Kidney glomerular epithelial cell (primary cell): Measurements from ENCODE around the gene NT5DC1.
"Not testable (repeated sequence)": the region's sequence is repeated elsewhere in the genome, so short reads cannot be mapped to it uniquely, and the experiment has no call there.

ENCODE experiments used
- DNase-seq: peaks from one replicate; lab custom pipeline; 2025; lab: John Stamatoyannopoulos, UW

The NT5DC1 gene

DNA sequence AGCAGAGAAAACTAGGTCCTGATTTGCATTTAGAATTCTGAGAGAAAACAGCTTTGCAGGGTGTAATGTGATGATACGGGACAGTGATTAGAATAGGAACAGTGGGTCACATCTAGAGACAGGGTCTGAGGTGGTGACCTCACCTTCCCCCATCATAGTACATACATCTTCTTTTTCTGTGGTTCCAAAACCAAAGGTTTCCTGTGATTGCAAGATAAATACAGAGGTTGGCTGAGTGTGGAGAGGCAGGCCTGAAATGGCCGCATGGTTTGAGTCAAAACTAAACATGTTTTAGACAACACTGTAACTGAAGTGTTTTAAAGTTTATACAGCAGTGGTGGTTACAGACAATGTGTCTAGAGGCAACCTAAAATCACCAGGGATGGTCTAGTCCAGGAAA, 10.4 kb upstream of the NT5DC1 start:
- DNase-seq, result no peak

DNA sequence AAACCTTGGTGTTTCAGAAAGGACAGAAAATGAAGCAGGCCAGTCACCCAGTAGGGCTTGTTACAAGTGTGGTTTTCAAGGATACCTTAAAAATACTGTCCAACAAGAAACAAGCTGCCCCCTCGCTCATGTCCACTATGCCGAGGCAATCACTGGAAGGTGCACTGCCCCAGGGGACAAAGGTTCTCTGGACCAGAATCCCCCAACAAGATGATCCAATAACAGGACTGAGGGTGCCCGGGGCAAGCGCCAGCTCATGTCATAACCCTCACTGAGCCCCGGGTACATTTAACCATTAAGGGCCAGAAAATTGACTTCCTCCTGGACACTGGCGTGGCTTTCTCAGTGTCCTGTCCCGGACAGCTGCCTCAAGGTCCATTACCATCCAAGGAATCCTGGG, 6.6 kb upstream of the NT5DC1 start:
- DNase-seq, result no peak

DNA sequence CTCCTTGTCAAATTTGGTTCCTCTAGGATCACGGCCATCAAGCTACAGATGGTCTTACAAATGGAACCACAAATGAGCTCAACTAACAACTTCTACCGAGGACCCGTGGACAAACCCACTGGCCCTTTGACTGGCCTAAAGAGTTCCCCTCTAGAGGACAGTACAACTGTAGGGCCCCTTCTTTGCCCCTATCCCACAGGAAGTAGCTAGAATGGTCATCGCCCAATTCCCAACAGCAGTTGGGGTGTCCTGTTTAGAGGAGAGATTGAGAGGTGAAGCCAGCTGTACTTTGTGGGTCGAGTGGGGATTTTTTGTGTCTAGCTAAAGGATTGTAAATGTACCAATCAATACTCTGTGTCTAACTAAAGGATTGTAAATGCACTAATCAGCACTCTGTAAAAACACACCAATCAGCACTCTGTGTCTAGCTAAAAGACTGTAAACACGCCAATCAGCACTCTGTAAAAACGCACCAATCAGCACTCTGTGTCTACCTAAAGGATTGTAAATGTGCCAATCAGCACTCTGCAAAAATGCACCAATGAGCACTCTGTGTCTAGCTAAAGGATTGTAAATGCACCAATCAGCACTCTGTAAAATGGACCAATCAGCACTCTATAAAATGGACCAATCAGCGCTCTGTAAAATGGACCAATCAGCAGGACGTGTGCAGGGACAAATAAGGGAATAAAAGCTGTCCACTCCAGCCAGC, 4.4 kb upstream of the NT5DC1 start:
- not testable (repeated sequence) for DNase-seq

DNA sequence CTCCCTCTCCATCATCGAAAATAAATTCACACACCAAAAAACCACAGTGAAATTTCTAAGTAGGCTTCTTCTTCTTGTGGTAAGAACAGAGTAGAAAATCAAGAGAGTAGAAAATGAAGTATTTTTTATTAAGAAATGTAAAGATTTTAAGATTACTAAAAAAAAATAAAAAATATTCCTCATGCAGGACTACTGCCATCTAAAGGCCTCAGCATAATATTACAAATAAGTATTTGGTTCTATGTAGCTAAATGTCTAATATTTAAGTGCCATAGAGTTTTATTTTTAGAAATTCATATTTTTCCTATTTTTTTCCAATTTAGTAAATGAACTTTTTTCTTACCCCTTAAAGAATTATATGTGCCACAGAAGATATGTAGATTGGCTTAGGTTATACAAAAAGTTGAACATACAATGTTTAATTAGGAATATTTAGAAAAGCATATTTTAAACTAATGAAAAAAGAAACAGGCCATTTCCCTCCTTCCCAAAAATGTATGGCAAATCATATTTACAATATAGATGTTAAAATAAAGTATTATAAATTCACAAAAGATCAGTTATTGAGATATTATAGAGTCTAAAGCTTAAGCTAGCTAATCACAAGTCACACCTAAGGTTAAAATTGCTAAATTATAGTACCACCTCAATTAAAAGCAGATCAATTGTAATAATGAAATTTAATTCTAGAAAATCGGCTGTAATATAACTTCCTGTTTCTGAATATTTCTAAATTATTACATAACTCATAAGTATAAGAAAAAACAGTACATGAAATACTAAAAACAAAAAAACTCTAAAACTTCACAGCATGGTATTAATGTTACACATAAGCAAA, 3.5 kb upstream of the NT5DC1 start:
- peak; percentile 28 for DNase-seq

DNA sequence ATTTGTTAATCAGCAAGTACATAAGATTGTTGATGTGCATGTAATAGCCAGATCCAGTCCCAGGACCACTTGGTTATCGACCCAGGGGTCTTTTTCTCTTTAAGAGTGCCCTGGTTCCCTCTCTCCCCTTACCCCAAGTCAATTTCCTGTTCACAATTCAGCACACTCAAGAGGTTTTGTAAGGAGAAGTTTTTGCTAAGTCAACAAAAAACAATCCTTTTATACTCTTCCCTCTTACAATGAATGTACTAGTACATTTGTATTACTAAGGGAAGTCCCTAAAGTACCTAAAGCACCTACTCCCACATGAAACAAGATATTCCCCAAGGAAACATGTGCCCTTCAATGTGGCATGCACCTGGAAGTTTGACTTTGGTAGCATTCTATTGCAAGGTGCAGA, 1.6 kb upstream of the NT5DC1 start:
- DNase-seq, result no peak

DNA sequence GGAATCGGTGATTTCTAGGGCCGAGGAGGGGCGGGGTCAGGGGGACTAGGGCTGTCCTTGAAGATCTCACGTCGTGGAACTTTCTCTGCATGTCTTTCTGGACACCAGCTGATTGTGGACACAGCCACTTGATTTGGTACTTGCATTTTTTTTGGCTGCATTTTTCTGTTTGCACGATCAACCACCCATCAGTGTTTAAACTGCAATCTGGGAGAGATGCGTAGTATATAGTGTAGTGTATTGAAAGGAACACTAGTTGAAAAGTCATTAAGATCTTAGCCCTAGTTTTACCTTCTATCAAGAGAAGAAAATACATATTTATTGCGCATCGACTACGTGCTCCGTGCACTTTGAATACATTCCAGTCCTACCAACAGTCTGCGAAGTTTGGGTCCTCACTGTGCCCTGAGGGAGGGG, 657 bp downstream of the NT5DC1 start:
- no peak for DNase-seq

DNA sequence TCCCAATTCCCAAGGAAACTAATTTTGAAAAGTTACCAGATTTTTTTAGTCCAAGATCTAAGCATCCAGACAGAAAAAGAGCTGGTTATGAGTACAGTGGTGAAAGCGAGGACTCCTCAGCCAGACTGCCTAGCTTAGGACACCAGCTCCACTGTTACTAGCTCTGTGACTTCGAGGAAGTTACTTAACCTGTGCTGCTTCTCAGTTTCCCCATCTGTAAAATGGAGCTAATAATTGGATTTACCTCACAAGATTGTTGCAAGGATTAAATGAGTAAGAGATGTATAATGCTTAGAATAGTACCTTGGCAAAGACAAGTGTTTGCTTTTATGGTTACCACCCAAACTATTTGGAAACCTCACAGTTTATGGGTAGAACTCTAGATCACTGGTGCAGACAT, 1.1 kb downstream of the NT5DC1 start:
- no peak for DNase-seq

DNA sequence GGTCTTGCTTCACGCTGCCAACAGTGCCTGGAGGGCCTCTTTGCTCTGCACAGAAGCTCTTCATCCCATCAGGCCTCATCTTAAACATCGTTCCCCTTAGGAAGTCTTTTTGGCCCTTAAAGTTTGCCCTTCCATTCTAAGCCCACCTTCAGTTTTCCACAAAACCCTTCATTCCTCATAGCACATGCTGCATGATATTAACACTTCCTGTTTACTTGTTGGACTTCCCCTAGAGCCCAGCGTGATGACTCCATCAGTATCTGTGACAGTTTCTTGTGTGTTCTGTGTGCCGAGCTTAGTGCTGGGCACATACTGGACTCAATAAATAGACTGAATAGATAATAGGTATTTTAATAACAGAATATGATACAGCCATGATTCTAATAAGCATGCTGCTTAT, 2.2 kb downstream of the NT5DC1 start:
- no peak for DNase-seq

DNA sequence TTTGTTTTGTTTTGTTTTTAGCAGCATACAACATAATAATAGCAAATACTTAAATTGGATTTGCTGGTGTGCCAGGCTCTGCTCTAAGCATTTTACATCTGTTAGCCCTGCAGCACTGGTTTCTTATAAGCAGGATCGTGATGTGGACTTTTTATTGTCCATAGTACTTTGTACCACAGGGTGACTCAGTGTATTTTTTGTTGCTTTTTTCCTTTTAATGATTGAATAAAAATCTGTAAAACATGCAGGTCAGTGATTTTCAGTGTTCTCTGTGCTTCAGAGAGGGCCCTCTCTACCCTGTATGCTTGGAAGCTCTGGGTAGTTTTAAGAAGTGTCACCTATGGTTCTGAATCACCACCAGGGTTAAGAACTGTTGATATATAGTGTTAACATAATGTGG, 4.0 kb downstream of the NT5DC1 start:
- no peak for DNase-seq

DNA sequence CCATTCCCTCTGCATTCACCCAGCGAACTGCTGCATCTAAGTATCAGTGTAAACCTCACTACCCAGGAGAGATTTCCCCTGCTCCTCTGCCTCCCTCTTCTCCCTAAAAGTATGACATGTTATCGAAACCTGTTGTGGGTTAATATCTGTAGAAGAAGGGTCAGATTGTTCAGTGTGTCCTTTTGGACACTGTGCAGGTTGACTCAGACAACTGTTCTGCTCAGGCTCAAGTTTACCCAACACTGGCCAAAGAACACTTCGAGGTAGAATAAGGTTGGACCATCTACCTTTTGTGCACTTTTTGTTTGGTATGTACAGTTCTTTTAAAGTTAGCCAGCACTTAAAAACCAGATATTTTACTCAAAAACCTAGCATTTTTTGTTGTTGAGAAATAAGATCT, 4.6 kb downstream of the NT5DC1 start:
- no peak for DNase-seq

DNA sequence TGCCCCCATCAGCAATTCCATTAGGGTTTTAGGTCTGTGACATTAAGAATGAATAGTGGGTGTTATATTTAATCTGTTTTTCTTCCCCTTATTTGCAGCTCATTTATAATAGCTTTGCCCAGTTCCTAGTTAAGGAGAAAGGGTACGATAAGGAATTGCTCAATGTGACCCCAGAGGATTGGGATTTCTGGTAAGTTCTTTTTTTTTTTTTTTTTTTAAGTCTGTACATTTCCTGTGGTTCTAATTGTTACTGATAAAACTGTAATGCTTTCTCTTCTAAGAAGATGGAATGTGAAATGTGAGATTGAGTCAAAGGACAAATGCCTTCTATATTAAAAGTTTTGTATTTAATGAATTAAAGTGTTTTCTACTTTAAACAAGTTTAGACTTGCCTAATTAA, 5.5 kb downstream of the NT5DC1 start:
- no peak for DNase-seq

DNA sequence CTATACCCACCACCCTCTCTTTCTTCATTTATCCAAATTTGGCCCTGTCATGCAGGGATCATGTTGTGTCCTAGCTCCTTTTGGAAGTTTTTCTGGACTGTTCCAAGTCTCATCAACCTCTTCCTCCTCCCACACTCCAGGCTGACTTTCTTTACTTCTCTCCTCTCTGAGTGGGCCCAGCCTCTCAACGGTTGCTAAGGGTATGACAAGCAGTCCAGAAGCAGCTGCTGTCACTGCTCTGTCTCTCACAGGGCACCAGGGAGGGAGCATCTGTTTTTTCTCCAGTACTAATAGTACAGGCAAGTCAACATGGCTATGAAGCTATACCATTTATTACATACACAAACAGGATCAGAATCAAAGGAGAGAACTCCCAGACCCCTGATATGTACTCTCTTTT, 8.2 kb downstream of the NT5DC1 start:
- DNase-seq, result no peak

DNA sequence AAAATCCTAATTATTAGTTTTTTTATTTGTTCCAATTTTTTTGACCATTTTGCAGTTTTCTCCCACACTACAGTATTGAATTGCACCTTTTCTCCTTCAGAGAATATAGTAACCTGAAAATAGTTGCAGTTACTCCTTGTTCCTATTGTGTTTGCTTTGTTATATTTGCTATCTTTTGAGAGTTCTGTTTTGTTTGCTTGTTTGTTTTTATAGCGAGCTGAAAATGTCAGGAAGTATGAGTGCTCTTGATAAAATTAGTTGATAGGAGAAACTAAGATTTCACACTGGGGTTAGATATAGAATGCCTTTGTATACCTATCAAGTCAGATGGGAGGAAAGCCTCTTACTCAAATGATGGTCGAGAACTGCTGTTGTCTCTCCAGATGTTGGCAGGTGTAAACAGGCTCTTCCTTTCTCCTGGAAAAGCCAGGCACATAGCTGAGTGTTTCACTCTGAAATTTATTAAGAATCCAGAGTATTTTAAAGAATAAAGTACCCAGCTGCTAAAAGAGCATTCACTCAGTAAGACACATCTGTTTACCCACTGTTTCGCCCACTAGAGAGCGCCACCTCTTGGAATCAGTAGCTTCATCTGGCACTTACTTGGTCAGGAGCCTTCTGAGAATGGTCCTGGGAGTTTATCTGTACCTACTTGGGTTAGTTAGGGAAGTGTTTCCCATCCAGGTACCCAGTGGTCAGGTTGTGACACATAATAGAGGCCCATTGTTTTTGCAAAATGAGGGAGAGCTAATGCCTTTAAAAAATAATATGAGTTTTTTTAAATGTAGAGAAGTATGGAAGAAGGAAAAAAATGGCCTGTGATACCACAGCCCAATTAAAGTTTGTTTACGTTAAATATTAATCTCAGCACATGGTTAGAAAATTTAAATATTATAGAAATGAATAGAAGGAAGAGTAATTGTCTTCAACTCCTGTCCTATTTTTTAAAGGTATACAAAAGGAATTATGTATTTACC, 11.2 kb downstream of the NT5DC1 start:
- DNase-seq, result peak; percentile 32

DNA sequence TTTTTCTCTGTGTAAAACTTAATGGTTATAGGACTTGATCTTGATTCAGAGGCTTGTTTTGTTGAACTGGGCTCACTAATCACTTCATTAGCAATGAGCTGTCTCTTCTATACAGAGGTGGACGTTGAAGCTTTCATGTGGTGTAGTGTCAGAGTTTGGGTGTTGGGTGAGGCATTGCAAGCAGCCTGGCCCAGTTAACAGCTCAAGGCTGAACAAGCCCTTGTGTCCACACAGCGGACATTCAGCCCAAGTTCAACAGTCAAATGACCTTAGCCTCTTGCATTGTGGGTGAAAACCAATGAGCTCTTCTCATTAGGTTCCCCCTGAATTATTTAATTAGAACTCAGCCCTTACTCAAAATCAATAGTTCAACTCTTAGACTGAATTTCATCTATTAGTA, 12.7 kb downstream of the NT5DC1 start:
- DNase-seq, result no peak

DNA sequence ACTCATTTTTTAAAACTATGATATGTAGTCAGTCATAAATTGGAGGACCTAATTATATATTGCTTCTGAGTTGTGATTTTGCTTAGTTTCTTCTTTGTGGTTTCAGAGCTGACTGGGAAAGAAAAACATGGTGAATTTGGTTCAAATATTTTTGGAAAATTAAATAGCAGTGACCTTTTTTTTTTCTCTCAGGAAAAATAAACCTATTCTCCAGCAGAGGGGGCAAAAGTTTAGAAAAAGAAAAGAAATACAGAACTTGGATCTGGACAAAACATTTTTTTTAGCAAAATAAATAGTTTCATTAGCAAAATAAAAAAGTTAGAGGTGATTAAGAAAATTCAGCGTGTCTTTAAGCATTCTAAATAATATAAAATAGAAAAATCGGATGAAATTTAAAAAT, 15.1 kb downstream of the NT5DC1 start:
- DNase-seq, result no peak

DNA sequence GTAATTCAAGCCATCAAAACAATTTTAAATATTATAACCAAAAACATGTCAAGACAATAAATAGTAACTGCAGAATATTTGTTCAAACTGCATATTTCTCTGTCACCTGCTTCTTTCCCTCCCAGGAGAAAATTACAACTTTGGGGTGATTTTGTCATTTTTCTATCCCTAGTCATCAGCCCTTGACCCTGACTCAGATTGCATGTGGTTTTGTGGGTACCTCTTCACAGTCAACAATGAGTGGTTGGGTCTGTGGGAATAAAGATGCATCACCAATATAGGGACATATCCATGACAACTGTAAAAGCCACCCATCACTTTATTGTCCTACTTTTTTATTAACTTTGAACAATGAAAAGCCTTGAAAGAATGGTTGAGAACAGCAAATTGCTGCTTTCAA, 18.0 kb downstream of the NT5DC1 start:
- no peak for DNase-seq

DNA sequence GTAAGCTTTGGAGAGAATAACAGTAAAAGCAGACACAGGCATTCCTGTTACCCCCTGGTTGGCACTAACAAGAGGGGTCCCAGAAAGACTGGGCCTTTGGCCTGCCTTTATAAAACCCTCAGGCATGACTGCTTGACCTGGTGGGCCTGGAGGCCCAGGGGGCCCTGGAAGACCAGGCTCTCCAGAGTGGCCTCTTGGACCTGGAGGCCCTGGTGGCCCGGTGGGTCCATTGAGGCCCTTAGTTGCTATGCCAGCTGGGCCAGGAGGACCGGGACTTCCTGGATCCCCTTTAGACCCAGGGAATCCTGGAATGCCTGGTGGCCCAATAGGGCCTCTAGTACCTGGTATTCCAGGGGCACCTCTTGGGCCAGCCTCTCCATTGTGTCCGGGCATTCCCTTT, 19.8 kb downstream of the NT5DC1 start:
- no peak for DNase-seq

DNA sequence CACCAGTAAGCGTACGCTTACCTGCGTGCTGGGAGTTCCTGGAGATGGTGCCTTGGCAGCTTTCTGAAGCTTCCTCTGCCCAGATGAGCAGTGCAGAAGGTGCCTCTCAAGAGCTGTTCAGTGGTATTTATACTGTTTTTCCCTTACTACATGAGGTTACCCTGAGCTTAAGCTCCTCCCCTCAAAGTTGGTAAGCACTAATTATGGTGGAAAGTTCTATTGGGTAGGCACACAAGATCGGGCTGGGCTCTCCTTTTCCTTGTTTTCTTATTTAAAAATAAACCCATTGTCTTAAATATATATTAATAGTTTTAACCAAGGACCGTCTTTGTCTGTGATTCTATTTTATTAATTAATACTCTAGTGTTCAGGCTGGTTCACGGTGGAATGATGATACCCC, 25.4 kb downstream of the NT5DC1 start, which contains the start of gene COL10A1:
Gene COL10A1 (minus strand): TSS at position 101 of the 400 bp plus-strand sequence. CDS start 640 bp downstream, outside the sequence.
- DNase-seq, result no peak

DNA sequence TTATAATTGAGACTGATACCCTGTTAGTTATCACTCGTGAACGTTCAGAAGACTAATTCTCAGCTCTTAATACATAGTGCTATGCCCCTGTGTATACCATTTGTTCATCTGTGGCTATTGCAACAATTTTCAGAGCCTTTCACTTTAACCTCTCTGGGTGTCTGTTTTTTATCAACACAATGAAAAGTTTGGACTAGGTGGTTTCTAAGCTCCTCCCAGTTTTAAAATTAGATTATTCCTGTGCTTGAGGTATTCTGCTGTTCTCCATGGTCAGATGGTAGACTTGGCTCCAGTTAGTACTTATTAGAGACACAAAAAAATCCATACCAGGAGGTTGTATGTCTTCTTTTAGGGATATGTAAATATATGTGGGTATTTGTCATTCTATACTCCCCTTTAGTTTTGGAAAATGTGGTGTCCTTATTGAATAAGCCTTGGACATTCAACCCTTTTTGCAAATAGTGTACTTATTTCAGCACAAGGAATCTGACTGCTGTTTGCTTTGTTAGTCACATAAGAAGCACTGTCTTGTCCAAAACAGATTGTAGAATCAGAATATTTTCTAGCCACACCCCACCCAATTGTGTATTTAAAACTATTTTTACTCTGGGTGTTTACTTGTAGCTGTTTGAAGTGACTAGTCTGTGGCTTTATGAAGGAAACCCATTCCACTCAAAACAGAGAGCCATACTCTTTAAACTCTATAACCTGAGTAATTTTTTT, 27.3 kb downstream of the NT5DC1 start:
- DNase-seq, result no peak

DNA sequence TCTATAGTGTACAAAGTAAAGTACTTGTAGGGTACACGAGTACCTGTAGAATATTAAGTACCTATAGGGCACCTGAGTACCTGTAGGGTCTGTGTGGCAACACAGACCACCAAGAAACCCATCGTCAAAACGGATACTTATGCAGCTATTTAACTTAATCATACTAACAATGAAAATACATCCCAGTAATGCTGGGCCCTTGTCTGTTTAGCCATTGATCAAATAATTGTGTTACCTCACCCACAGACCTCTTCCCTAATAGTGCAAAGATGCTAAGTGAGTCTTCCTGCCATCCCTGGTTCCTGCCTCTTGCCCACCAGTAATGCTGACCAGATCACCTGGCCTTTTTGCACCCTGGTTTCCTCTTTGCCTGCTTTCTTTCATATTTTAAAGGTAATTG, 32.8 kb downstream of the NT5DC1 start:
- DNase-seq, result no peak

DNA sequence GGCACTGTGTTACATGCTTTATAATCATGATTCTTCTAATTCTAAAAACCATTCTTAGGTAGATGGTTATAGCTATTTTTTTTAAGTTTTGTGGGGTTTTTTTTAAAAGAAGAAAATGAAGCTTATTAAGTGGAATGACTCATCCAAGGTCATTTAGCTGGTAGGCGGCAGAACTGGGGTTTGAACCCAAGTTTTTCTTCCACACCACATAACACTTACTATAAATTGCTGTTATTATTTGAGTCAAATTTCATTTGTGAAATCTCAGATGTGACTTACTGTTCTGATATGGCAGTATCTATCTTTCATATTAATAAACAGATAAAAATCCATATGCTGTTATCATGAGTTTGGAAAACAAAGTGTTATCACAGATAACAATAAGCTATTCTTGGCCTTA, 35.7 kb downstream of the NT5DC1 start:
- DNase-seq, result no peak

DNA sequence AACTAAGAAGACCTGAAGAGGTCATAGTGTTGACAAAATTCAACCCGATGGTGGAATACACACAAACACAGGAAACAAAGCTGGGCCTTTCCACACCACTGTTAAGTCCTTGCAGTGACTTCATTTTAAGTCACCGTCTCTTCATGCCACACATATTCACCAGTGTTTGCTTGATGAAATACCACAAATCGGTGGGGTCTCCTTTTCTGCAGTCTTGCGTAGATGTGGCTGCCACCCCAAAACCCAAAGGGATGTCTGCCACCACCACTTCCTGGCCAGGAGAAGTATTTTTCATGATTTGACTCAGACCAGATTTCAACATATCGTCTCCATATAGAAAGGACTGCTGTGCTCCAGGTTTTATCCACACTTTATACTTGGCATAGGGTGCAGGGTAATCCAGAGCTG, 36.3 kb downstream of the NT5DC1 start:
- no peak for DNase-seq
